NCI-H1105 (cell line): ENCODE data around the gene ITGA5.

Source experiments
- DNase-seq: peaks from one replicate; lab custom pipeline; 2025; lab: John Stamatoyannopoulos, UW

ITGA5 gene

DNA sequence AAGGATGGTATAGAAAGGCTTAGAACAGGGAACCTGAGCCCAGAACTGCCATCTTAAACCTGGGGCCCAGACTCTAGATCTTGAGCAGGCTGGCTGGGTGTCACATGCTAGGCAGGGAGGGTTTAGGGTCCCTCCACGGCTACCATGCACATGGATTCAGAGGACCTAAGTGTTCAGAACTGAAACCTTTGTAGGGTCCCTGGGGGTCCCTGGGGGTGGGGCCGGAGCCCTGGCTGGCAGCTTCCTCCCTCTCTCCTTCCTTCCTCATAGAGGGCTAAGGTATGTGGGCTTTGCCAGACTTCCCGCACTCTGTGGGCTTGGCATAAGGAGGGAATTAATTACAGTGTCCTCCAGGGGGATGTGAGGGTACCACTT, 29.9 kb downstream of the ITGA5 start:
- DNase-seq, result no peak

DNA sequence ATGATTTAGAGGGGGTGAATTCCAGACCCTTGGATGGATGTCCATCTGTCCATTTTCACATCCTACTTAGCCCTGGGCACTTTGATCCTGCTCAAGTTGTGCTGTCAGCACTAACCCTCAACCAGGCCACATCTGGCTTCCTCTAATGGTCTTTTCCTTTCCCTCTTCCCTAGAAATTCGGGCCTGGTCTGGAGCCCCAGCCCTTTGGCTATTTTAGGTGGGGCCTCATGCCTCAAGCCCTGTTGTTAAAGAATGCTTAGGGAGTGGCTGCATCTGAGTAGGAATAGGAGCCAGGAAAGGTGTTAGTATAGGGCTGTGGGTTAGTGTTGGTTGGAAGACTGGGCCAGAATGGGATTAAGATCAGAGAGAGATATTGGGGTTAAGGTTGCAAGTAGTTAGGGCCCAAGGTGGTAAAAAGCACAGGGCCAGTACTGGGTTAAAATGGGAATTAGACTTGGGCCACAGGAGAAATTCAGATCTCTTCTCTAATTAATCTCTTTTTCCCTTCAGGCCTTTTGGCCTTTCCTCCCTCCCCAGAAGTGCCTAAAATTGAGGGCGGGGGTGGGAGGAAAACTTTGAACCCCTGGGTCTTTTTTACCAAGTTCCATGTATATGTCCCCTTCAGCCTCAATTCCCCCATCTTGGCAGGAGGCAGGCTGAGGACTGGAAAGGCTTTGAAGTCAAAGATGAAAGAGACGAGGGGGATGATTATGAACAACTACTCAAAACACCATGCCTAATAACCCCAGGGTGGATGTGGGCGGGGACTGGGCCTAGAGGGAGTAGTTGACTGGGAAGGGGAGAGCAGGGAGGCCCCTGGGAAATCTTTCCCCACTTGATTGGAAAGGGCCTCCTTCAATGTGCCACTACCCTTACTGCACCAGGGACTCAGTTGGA, 30.6 kb downstream of the ITGA5 start:
- no peak for DNase-seq

DNA sequence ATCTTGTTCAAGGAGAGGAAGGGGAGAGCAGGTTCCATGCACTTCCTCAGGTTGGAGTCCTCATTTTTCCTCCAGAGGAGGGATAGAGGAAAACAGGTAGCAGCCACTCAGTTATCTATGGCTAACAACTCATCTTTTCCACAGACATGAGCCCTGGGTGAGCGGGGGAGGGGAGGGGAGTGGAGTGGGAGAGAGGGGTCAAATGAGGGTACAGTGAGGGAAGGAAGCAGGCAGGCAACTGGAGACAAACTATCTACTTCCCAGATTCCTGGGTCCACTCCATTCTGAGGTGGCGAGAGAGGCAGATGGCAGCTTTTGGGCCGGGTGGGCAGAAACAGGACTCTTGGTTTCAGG, 32.0 kb downstream of the ITGA5 start:
- DNase-seq, result no peak

DNA sequence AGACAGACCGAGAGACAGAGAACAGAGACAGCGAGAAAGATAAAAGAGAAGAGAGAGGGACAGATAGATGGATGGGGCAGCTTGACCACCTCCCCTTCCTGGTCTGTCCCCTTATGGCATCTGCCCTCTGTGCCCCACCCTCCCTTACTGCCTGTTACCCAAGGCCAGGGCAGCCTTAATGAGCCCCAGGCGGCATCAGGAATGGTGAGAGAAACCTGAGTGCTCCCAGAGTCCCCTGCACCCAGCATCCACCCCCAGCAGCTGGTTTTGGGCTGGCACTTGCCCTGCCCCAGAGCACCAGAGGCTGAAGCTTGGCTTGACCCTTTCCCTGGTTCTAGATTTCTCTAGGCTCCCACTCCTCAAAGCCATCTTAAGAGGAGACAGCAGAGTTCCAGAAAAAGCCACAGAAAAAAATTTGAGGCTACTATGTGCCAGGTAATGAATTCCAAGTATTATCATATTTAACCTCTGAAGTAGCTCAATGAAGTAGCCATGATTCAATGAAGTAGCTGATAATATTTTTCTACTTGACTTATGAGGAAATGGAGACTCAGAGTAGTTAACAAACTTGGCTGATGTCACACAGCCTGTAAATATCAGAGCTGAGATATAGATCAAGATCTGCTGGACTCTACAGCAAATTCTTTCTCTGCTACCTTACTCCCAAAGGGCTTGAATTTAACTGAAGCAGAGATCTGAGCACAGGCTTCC, 32.5 kb downstream of the ITGA5 start:
- DNase-seq, result no peak

DNA sequence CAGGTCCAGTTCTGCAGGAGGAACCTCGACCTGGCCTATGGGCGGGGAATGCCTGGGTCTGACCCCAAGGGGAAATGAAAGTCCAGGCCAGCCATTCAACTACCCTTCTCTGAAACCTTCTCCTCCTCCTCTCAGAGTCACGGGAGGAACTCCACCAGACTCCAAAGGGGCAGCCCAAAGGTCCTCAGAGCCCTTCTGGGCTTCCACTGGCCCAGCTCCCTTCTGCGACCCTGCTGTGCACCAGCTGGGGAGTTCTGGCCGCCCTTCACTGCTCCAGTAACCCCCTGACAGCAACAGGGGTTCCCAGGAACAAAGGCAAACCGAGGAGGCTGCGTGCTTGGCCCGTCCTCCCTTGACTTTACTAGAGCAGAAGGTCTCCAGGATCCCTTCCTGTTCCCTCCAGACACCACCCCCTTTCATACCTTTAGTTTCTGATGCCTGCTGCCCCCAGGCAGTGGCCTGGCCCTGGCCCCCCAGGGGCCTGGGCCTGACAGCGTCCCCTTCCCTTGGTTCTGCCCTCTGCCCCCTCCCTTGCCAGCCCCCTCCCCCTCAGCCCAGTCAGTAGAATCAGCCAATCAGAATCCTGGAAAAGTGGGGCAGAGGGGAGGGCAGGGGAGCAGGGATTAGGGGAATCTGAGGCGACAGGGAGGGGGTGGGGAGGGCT, 33.7 kb downstream of the ITGA5 start:
- no peak for DNase-seq

DNA sequence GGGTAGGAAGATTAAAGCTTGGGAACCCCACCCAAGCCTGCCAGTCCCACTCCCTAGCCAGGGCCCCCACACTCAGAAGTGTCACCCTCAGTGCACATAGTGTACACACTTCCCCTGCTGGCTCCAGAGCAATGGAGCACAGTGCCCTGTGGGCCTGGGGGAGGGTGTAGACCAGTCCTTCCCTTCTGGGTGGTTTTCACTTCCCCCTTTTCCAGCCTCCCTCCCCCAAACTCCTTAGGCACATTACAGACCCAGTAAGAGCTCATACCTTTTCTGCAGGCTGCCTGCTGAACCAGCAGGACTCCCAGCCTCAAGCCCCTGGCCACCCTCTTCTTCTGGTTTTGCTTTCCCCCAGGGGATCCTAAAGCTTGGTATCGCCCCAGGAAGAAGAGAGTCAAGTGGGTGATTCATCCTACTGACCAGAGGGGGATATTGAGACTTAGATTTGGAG, 34.5 kb downstream of the ITGA5 start, which contains the start of gene ZNF385A:
TSS of gene ZNF385A (minus strand) at position 143 of the 451 bp plus-strand sequence. CDS start 219 bp downstream, outside the sequence.
- no peak for DNase-seq

DNA sequence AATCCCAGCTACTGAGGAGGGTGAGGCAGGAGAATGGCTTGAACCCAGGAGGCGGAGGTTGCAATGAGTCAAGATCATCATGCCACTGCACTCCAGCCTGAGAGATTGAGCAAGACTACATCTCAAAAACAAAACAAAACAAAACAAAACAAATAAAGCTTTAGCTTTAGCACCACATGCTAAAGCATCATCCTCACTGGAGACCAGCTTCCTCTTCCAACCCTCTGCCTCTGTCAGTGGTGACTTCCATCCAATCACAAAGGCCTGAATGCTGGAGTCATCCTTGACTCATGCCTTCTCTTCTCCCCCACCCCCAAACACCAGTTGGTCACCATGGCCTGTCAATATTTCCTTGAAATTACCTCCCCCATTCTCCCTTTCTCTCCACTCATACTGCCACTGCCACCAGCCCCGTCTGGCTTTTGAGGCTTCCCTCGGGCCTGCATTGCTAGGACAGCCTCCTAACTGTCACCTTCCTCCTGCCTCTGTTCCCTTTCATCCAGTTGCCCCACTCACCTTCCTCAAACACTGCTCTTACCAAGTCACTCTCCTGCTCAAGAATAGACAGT, 35.9 kb downstream of the ITGA5 start:
- no peak for DNase-seq

DNA sequence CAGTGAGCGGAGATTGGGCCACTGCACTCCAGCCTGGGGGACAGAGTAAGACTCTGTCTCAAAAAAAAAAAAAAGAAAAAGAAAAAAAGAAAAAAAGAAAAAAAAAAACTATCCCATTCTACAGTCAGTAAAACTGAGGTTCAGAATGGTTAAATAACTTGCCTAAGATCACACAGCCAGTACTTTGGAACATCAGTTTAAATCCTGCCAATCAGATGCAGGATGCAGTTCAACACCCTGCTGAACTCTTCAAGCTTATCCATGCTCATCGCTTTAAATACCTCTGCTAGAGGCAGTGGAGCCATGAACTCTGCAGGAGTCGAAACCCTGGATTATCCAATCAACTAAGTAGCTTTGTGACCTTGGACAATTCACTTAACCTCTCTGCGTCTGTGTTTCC, 37.9 kb downstream of the ITGA5 start:
- DNase-seq, result no peak

DNA sequence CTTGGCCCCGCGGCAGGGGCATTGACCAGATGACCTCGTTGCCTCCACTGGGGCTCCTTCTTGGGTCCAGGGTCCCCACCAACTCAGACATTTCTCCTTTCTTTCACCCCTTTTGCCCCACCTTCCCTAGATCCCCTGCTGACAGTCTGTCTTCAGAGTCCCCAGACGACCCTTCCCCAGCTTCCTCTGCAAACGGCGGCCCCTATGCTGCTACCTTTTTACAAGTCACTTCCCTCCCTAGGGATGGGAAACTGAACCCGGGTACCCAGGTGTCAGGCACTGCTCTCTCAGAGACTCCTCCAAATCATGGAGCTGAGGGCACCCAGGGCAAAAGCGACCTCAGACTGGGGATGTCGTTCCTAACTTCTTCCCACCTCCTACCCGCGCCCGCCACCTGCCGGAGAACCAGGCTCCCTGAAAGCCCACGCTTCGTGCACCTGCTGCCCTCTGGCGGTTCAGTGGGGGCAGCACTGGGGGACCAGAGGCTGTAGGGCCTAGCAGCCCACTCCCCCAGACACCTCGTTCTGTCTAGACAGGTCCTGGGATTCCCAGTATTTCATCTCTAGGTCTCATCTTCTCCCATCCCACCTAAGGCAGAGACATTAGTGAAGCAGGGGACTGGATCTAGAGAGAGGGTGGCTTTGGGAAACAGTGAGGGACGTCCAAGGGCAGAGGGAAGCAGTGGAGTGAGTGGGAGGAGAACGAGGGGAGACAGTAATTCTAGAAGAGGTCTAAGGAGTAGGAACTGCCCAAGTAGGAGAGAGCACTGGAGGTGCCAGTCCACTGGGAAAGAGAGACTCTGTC, 39.5 kb downstream of the ITGA5 start:
- DNase-seq, result peak; percentile 70

DNA sequence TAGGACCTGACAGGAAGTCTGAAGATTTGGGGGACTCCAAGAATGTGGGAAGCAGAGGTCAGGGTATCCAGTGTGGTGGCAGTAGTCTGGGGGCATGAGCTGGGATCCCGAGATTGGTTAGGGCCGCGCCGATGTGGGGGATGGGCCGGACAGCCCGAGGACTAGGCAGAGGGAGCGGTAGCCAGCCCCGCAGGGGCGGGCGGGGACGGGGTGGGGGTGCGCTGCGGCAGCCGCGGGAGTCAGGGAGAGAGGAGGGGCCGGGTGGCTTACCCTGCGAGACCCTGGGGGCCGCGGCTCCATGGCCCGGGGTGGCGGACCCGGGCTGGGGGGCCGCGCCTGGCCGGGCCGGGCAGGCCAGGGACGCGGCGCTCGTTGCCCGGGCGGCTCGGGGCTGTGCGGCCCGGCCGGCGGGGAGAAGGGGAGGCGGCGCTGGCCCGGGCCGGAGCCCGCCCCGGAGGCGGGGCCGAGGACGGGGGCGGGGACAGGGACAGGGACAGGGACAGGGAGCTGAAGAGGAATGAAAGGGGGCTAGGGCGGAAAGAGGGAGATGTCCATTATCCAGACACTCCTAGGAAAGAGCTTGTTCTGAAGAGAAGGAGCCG, 40.2 kb downstream of the ITGA5 start:
- no peak for DNase-seq

DNA sequence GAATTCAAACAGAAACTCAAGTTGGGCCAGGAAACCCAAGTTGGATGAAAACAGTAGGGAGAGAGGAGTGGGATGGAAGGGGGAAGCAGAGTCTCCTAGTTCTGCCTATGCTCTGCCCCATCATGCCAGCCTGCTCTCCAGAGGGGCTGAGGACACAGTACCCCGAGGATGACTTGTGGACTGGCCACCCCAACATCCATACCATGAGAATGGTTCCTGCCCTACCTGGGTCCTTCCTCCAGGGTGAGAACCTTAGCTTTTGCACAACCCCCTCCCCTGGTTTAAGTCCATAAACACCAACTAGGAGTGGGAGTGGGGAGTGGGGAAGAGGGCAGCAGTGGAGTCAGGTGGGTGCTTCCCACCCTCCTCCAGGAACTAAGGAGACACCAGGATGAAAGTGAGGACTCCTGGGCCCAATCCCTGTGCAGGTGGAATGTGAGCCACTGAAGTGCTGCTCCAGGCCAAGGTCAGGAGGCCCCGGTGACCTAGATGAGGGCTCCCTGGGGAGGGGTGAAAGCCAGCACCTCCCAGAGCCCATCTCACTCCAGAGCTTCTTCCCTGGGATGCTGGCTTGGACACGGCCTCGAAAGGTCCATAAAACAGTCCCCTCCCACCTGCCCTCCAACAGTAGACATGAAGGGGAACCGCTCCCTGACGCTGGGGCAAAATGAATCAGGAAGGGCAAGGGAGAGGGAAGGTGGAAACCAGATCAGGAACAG, 41.1 kb downstream of the ITGA5 start:
- no peak for DNase-seq

DNA sequence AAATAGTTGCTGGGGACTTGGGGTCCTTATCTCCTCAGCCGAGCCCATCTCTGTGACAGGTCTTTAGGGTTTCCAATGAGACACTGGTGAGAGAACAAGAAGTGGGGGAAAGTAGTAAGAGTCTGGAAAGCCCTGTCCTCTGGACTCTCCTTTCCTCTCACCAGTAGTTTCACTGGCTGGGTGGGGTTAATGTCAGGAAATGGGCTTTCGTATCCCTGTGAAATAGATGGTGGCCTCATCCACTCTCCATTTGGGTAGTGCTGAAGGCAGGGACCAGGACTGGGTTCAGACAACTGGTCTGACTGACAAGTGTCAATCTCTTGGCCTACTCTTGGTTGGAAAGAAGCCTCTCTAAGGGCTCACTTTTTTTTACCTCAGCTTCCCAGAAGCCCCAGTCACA, 42.1 kb downstream of the ITGA5 start:
- no peak for DNase-seq

DNA sequence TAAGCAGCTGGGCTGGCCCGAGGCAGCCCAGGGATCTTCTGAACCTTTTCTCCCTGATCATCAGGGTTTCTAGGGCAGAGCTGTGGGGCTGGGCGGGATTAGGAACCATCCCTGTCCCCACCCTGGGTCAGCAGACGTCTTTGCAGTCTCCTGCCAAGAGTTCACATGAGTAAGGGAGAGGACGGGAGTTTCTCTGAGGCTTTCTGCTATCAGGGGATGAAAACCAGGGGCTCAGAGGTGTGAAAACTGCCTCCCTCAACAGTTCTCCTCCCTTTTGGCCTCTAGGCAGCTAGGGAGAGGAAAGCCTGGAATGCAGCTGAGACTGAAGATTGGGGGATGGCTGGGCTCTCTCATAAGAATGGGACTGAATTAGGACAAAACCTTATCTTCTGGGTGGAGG, 42.5 kb downstream of the ITGA5 start:
- DNase-seq, result no peak

DNA sequence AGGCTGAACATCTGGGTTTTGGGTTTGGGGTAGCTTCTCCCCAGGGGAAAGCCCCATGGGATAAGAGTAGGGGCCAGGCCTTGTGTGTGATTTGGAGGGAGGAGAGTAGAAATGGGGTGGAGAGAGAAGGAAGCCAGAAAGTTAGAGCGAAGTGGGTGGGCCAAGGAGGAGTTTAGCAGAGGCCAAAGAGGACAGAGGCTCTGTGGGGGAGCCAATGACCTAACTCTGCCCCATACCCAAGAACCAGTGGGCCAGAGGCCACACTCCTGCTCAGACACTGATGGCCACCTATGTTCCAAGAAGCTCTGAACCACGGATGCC, 43.8 kb downstream of the ITGA5 start:
- no peak for DNase-seq

DNA sequence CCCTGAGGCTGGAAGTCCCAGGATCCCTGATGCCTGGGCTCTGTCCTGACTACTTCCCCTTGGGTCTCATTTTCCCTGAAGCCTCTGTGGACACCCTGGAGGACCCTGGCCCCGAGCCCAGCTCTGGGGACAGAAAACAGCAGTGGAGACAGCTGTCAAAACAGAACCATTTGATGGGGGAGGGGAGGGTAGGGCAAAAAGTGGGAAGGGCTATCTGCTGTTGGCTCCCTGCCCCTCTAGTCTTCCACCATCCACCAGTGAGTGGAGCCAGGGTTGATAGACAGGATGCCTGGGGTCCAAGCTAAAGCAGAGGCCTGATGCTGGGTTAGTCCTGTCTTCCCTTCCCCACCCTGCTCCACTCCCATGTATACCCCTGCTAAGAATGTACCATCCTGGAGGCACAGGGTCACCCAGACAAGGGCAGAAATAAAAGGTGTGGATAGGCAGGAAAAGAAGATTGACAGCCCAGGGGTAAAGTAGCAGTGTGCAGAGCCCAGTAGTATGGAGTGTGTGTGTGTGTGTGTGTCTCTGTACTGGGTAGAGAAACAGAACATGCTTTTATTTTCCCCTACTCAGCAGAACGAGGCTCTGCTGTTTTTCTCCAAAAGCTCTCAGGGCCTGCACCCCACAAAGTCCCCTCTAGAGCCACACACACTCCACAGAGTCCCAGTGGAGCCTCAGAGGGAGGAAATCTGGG, 44.4 kb downstream of the ITGA5 start:
- DNase-seq, result no peak

DNA sequence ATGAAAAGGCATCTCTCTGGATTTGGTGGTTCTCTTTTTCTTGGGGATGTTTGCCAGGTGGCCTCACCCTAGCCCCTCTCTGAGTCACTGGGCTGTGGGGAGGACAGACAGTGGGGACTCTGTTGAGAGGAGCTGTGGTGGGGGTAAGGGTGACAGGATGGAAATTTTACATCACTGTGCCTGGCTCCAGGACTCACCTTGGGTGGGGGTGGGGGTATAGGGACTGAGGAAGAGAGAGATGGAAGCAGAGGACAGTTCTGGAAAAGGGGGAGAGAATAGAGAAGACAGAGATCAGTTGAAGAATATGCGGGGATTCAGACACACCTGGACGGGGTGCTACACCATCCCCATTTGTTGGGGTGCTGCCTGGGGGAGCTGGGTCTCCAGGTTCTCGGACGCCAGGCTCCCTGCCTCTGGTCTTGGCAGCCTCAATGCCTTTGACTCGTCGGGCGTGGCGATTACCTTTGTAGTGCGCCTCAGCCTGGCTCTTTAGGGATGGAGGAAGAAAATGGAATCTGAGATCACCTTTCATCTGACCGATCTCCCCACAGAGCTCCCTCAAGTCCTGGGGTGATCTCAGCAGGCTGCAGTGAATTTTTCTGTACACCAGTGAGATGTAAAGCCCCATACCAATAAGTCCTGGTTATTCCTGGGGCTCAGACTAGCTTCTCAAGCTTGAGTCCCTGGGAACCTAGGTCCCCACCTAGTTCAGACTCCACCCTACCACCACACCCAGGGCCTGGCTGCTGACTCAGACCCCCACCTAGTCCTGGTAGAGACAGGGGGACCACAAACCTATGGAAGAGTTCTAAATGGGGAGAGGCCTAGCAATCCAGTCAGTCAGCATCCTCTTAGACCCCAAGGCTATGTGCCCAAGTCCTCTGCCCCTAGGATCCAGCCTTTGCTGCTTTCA, 45.2 kb downstream of the ITGA5 start:
- no peak for DNase-seq

DNA sequence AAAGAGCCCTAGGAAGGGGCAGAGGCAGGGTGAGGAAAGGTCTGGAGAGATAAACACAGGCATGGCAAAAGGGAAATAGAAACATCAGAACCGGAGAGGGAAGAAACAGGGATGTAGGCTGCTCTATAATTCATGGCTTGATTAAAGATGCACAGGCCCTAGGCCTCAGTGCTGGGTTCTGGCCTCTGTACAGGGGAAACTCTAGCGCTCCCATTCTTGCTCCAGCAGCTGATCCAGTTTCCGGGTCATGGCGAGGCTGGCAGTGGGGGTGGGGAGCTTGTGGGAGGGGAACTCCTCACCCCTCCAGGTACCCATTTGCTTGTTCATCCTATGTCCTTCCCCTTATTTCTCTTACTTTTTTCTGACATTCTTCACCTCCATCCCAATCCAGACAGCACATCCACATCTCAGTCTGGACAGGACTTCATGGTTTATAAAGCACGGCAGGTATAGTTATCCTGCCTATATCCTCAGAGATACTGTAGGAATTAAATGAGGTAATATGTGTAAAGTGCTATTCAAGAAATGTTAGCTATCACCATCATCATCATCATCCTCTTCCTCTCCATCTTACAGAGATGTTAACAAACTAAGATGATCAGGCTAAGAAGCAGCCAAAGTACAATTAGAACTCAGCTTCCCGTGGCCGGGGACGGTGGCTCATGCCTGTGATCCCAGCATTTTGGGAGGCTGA, 46.8 kb downstream of the ITGA5 start:
- DNase-seq, result no peak

DNA sequence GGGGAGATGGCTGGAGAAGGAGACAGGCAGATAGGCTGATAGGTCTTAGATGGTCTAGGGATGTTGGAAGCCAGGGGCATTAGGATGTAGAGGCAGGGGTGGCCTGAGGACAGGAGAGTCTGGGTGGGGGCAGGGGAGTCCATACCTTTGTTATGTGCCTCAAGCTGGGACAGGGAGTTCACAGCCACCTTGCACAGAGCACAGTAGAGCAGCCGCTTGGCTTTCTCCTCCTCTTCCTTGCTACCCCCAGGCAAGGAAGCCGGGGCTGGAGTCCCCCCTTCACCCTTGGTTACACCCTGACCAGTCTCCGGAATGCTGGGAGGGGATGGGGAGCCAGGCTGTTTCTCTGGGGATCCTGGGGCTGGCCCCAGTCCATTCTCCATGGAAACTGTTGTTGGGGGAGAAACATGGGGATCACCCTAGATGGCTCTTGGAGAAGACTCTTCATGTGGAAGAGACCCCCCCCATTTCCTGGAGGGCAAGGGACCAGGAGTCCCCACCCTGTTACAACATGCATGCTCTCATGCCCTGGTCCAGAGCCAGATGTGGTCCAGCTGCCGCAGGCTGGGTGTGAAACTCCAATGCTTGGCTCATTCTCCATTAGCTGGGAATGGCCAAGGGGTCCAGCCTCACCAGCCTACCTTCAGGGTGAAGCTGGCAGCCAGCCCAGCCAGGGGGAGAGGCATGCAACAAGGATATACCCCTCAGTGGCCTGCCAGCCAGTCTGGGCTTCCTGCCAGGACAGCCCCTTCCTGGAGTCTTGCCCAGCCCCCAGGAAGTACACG, 47.5 kb downstream of the ITGA5 start:
- peak; percentile 83 for DNase-seq
